GM15510 (cell line): Measurements from ENCODE around the gene PCSK9.

Source experiments
- POLR2A ChIP-seq: IDR thresholded peaks from 3 replicates; pipeline ENCODE4 v1.6.1; 2011; ENCODE audit warnings: borderline replicate concordance; ENCODE audit not compliant: insufficient read length; ENCODE audit errors: extremely low read depth

The PCSK9 gene

GRCh38 chr1:55034476-55035133 lies 4.7 kb upstream of the PCSK9 start:
- TF ChIP-seq POLR2A = no peak

- TF ChIP-seq POLR2A = no peak
Observed at GRCh38 chr1:55035904-55036303, 3.4 kb upstream of the PCSK9 start.

GRCh38 chr1:55037733-55038551 lies 1.4 kb upstream of the PCSK9 start:
- TF ChIP-seq POLR2A = no peak

- TF ChIP-seq POLR2A = no peak
Observed at GRCh38 chr1:55038552-55038838, 853 bp upstream of the PCSK9 start.

- no peak for TF ChIP-seq POLR2A
Observed at GRCh38 chr1:55038974-55039341, 390 bp upstream of the PCSK9 start.

- TF ChIP-seq POLR2A = no peak
Observed at GRCh38 chr1:55040083-55040932, 960 bp downstream of the PCSK9 start.

GRCh38 chr1:55040933-55041494 lies 1.7 kb downstream of the PCSK9 start:
- TF ChIP-seq POLR2A = no peak

GRCh38 chr1:55041613-55042012 lies 2.3 kb downstream of the PCSK9 start:
- no peak for TF ChIP-seq POLR2A

GRCh38 chr1:55043011-55043410 lies 3.7 kb downstream of the PCSK9 start:
- no peak for TF ChIP-seq POLR2A

GRCh38 chr1:55043726-55044125 lies 4.4 kb downstream of the PCSK9 start:
- no peak for TF ChIP-seq POLR2A

GRCh38 chr1:55044617-55045397 lies 5.5 kb downstream of the PCSK9 start:
- TF ChIP-seq POLR2A = no peak

- no peak for TF ChIP-seq POLR2A
Observed at GRCh38 chr1:55045430-55045829, 6.1 kb downstream of the PCSK9 start.

GRCh38 chr1:55046871-55047270 lies 7.5 kb downstream of the PCSK9 start:
- no peak for TF ChIP-seq POLR2A

- no peak for TF ChIP-seq POLR2A
Observed at GRCh38 chr1:55047611-55048010, 8.3 kb downstream of the PCSK9 start.

- no peak for TF ChIP-seq POLR2A
Observed at GRCh38 chr1:55048453-55049270, 9.3 kb downstream of the PCSK9 start.
